ENCODE data around the gene NCKAP5. TPM values are rescaled to one million over a fixed set of nuclear protein-coding genes. Genes with fewer than 3 reads are reported as not detected.
"Not testable (repeated sequence)": the region's sequence is repeated elsewhere in the genome, so short reads cannot be mapped to it uniquely, and the experiment has no call there.

NCKAP5 gene
- total and polyA plus RNA-seq, 4 donors, result 2.3 to 20.2 (median 8.1) TPM

DNA sequence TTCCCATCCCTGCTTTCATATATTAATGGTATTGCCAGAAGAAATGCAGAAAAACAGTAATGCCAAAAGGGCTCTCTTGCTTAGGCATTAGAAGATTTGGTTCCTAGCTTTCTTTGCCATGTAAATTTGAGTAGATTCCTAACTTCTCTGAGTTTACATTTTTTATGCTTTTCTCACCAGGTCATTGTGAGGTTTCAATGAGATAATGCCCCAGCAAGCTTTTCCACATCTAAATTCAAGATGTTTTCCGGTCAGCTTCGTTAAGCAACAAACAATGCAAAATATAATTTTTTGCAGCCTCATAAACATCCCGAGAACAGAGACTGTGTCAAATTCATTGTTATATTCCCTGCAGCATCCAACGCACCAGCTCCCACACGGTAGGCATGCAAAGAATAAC is 44.9 kb downstream of the NCKAP5 start:
- DNase-seq (no peak), ATAC-seq (ENCODE audit: insufficient read depth, low FRiP score) (no peak)
- H3K4me1 ChIP-seq (ENCODE audit: control insufficient read depth in 5 of 5, insufficient read depth in 5 of 5, low read length in 5 of 5), result peaks cover 0 to 28% (median 5%) of the 10 kb centered on the region in 5 donors
- no peaks in the 10 kb centered on the region for H3K27me3 ChIP-seq (ENCODE audit: control insufficient read depth in 3 of 3, insufficient read depth in 3 of 3, low read length in 2 of 3)
- H3K4me3 ChIP-seq, result no peak overlapping the region
- no peaks in the 10 kb centered on the region for H3K36me3 ChIP-seq (ENCODE audit: control insufficient read depth in 4 of 4, insufficient read depth in 4 of 4, low read length in 4 of 4)
- no peak overlapping the region for H3K9ac ChIP-seq (ENCODE audit: insufficient read depth in 1 of 2, low read length in 2 of 2)
- TF ChIP-seq, protein P1, sequence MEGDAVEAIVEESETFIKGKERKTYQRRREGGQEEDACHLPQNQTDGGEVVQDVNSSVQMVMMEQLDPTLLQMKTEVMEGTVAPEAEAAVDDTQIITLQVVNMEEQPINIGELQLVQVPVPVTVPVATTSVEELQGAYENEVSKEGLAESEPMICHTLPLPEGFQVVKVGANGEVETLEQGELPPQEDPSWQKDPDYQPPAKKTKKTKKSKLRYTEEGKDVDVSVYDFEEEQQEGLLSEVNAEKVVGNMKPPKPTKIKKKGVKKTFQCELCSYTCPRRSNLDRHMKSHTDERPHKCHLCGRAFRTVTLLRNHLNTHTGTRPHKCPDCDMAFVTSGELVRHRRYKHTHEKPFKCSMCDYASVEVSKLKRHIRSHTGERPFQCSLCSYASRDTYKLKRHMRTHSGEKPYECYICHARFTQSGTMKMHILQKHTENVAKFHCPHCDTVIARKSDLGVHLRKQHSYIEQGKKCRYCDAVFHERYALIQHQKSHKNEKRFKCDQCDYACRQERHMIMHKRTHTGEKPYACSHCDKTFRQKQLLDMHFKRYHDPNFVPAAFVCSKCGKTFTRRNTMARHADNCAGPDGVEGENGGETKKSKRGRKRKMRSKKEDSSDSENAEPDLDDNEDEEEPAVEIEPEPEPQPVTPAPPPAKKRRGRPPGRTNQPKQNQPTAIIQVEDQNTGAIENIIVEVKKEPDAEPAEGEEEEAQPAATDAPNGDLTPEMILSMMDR (IDR thresholded peaks at IDR 0.05; ENCODE audit: control extremely low read depth, extremely low read depth), result no peak
- 79 to 82% methylated on average over 5 of the region's 5 CpGs for WGBS, 2 donors
- H3K9me3 ChIP-seq (ENCODE audit: control insufficient read depth in 4 of 4, insufficient read depth in 3 of 4, low read length in 3 of 4), result no peaks in the 10 kb centered on the region
- no peak overlapping the region for H3K27ac ChIP-seq (ENCODE audit: low read depth in 1 of 2, low read length in 1 of 2)

DNA sequence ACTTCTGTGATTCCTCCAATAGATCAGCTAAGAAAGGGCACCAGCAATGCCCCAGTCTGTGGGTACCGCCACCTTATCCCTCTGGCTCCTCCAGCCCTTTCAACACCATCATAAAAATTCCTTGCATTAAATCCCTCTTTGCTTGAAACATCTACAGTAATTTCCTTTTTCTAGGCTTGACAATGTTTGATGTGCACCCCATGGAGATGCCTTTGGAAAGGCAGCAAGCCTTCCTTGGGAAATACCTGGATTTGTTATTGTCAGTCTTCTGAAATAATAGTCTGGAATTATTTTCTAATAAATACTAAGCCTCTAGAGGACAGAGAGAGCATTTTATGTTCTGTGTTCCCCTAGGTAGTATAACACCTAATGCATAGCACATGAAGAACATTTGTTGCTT is 46.1 kb downstream of the NCKAP5 start:
- TF ChIP-seq, protein P1 (IDR thresholded peaks at IDR 0.05; ENCODE audit: control extremely low read depth, extremely low read depth), result no peak
- Histone ChIP-seq H3K27me3 (ENCODE audit: control insufficient read depth in 3 of 3, insufficient read depth in 3 of 3, low read length in 2 of 3) (no peaks in the 10 kb centered on the region), H3K9ac (ENCODE audit: insufficient read depth in 1 of 2, low read length in 2 of 2) (no peak overlapping the region), H3K4me1 (ENCODE audit: control insufficient read depth in 5 of 5, insufficient read depth in 5 of 5, low read length in 5 of 5) (peaks cover 0 to 23% (median 5%) of the 10 kb centered on the region in 5 donors), H3K9me3 (ENCODE audit: control insufficient read depth in 4 of 4, insufficient read depth in 3 of 4, low read length in 3 of 4) (no peaks in the 10 kb centered on the region), H3K36me3 (ENCODE audit: control insufficient read depth in 4 of 4, insufficient read depth in 4 of 4, low read length in 4 of 4) (no peaks in the 10 kb centered on the region), H3K4me3 (no peak overlapping the region), H3K27ac (ENCODE audit: low read depth in 1 of 2, low read length in 1 of 2) (no peak overlapping the region)
- DNase-seq, result no peak
- ATAC-seq (ENCODE audit: insufficient read depth, low FRiP score), result no peak
- 89 to 100% methylated on average over 1 of the region's 1 CpG for WGBS, 2 donors

DNA sequence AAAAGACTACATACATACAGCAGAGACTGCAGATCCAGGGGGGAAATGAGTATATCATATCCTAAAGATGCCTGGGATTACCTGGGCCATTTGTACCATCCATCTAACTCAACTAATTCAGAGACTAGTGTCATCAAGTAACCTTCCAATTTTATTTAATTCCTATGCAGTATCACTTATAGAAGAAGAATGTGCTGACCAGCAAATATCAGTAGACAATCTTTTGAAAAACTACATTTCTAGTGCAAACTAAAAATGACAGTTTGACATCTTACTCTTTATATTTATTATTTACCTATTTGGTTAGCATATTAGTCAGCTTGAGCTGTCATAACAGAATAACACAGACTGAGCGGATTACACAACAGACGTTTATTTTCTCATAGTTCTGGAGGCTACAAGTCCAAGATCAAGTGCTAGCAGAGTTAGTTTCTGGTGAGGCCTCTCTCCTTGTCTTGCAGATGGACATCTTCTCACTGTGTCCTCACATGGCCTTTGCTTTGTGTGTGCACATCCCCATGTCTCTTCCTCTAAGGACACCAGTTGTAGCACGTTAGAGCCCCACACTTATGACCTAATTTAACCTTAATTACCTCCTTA is 47.0 kb downstream of the NCKAP5 start:
- DNase-seq (no peak), ATAC-seq (ENCODE audit: insufficient read depth, low FRiP score) (no peak)
- Histone ChIP-seq H3K9ac (ENCODE audit: insufficient read depth in 1 of 2, low read length in 2 of 2) (no peak overlapping the region), H3K9me3 (ENCODE audit: control insufficient read depth in 4 of 4, insufficient read depth in 3 of 4, low read length in 3 of 4) (no peaks in the 10 kb centered on the region), H3K27ac (ENCODE audit: low read depth in 1 of 2, low read length in 1 of 2) (no peak overlapping the region), H3K4me3 (no peak overlapping the region), H3K36me3 (ENCODE audit: control insufficient read depth in 4 of 4, insufficient read depth in 4 of 4, low read length in 4 of 4) (peaks cover 0 to 2% (median 0%) of the 10 kb centered on the region in 4 donors), H3K4me1 (ENCODE audit: control insufficient read depth in 5 of 5, insufficient read depth in 5 of 5, low read length in 5 of 5) (peaks cover 0 to 16% (median 3%) of the 10 kb centered on the region in 5 donors), H3K27me3 (ENCODE audit: control insufficient read depth in 3 of 3, insufficient read depth in 3 of 3, low read length in 2 of 3) (no peaks in the 10 kb centered on the region)
- WGBS, 2 donors, result 69 to 73% methylated on average over 3 of the region's 3 CpGs
- TF ChIP-seq, protein P1 (IDR thresholded peaks at IDR 0.05; ENCODE audit: control extremely low read depth, extremely low read depth), result no peak

DNA sequence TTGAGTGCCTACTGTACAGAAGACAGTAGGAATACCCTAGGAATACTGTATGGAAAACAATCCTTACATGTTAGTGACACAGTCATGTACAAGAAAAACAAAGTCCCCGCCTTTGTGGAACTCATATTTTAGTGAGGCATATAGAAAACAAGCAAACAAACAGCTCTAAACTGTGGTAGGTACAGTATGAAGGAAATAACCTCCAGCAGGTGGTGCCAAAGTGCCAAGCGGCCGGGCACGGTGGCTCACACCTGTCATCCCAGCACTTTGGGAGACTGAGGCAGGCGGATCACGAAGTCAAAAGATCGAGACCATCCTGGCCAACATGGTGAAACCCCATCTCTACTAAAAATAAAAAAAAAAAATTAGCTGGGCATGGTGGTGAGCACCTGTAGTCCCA is 48.6 kb downstream of the NCKAP5 start:
- not testable (repeated sequence) for H3K27ac ChIP-seq (ENCODE audit: low read depth in 1 of 2, low read length in 1 of 2); H3K4me3 ChIP-seq; H3K36me3 ChIP-seq (ENCODE audit: control insufficient read depth in 4 of 4, insufficient read depth in 4 of 4, low read length in 4 of 4); ATAC-seq (ENCODE audit: insufficient read depth, low FRiP score); H3K27me3 ChIP-seq (ENCODE audit: control insufficient read depth in 3 of 3, insufficient read depth in 3 of 3, low read length in 2 of 3); H3K9ac ChIP-seq (ENCODE audit: insufficient read depth in 1 of 2, low read length in 2 of 2); H3K4me1 ChIP-seq (ENCODE audit: control insufficient read depth in 5 of 5, insufficient read depth in 5 of 5, low read length in 5 of 5); H3K9me3 ChIP-seq (ENCODE audit: control insufficient read depth in 4 of 4, insufficient read depth in 3 of 4, low read length in 3 of 4); DNase-seq
- 70 to 80% methylated on average over 7 of the region's 7 CpGs for WGBS, 2 donors

All from lung (tissue), 12 donors.